OCI-LY3 (cell line): ENCODE measurements around the gene ALKBH4.

Experiments
- H2AFZ ChIP-seq: fragments of 200-600, 300-600 bp; shearing (Covaris generic); 2 replicates; pipeline ENCODE4 v1.6.0; 2014; ENCODE audit warnings: antibody characterized with exemption, low read depth, low read length
- H3K27ac ChIP-seq: fragments of 200-600, 300-600 bp; sonication (generic); 2 replicates; pipeline ENCODE4 v1.5.1; 2014; ENCODE audit warnings: mild to moderate bottlenecking, low read length, moderate library complexity, mixed read lengths
- H3K27me3 ChIP-seq: fragments of 200-600, 300-600 bp; sonication (generic); 2 replicates; pipeline ENCODE4 v1.6.1; 2014; ENCODE audit warnings: low read depth, low read length, mixed read lengths
- H3K36me3 ChIP-seq: fragments of 200-600, 300-600 bp; sonication (generic); replicated peaks from 2 replicates; pipeline ENCODE3; 2014; ENCODE audit warnings: low read depth, low read length, mixed read lengths
- H3K4me1 ChIP-seq: fragments of 300-600, 200-600 bp; sonication (generic); 2 replicates; pipeline ENCODE4 v1.6.1; 2014; ENCODE audit warnings: low read length, mixed read lengths
- H3K4me2 ChIP-seq: fragments of 200-600, 300-600 bp; sonication (generic); 2 replicates; pipeline ENCODE4 v1.6.1; 2014; ENCODE audit warnings: low read length, mixed read lengths
- H3K4me3 ChIP-seq: fragments of 300-600, 200-600 bp; sonication (generic); 2 replicates; pipeline ENCODE4 v1.5.1; 2014; ENCODE audit warnings: antibody characterized with exemption, mild to moderate bottlenecking, low read length, moderate library complexity
- H3K79me2 ChIP-seq: fragments of 300-600, 200-600 bp; shearing (Covaris generic); 2 replicates; pipeline ENCODE4 v1.6.1; 2014; ENCODE audit warnings: mild to moderate bottlenecking, low read length, mixed read lengths
- H3K9ac ChIP-seq: fragments of 300-600, 200-600 bp; shearing (Covaris generic); 2 replicates; pipeline ENCODE4 v1.6.0; 2014; ENCODE audit warnings: mild to moderate bottlenecking, low read length, moderate library complexity
- H3K9me3 ChIP-seq: fragments of 200-600, 300-600 bp; shearing (Covaris generic); 2 replicates; pipeline ENCODE4 v1.6.1; 2014; ENCODE audit warnings: low read length, mixed read lengths; ENCODE audit not compliant: insufficient read depth
- H4K20me1 ChIP-seq: fragments of 200-600, 300-600 bp; sonication (generic); 2 replicates; pipeline ENCODE4 v1.6.1; 2016; ENCODE audit warnings: low read length, mixed read lengths; ENCODE audit not compliant: insufficient read depth
- CTCF ChIP-seq: fragments of 200-600, 300-600 bp; sonication (generic); IDR thresholded peaks from 2 replicates; pipeline ENCODE4 v1.5.1; 2014; ENCODE audit warnings: antibody characterized with exemption, low read length, low read depth
- EZH2phosphoT487 ChIP-seq: fragments of 200-600 bp; shearing (Covaris generic); IDR thresholded peaks from 2 replicates; pipeline ENCODE4 v1.6.1; 2018; ENCODE audit warnings: antibody characterized with exemption, mixed run types, low read depth

ALKBH4 gene

GRCh38 chr7:102453319-102453718 lies 11.3 kb downstream of the ALKBH4 start:
- Histone ChIP-seq H3K9ac (no peak overlapping the region), H3K79me2 (no peaks in the 10 kb centered on the region), H3K27me3 (no peaks in the 10 kb centered on the region), H2AFZ (no peak overlapping the region), H3K4me3 (no peak overlapping the region), H4K20me1 (no peaks in the 10 kb centered on the region), H3K36me3 (peaks cover 4% of the 10 kb centered on the region), H3K4me1 (peaks cover 17% of the 10 kb centered on the region), H3K27ac (no peak overlapping the region), H3K9me3 (no peaks in the 10 kb centered on the region), H3K4me2 (no peak overlapping the region)
- TF ChIP-seq EZH2phosphoT487 (no peak), CTCF (no peak)

GRCh38 chr7:102452451-102452850 lies 12.2 kb downstream of the ALKBH4 start:
- Histone ChIP-seq H3K4me2 (no peak overlapping the region), H4K20me1 (no peaks in the 10 kb centered on the region), H3K9me3 (no peaks in the 10 kb centered on the region), H2AFZ (no peak overlapping the region), H3K79me2 (no peaks in the 10 kb centered on the region), H3K27me3 (no peaks in the 10 kb centered on the region), H3K27ac (no peak overlapping the region), H3K4me1 (peaks cover 17% of the 10 kb centered on the region), H3K4me3 (no peak overlapping the region), H3K36me3 (peaks cover 9% of the 10 kb centered on the region), H3K9ac (no peak overlapping the region)
- TF ChIP-seq EZH2phosphoT487 (no peak), CTCF (no peak)

GRCh38 chr7:102451371-102452054 lies 13.2 kb downstream of the ALKBH4 start:
- H3K4me3 ChIP-seq: peak overlapping the region; percentile 41

GRCh38 chr7:102450242-102450641 lies 14.4 kb downstream of the ALKBH4 start:
- Histone ChIP-seq H3K4me1 (peaks cover 22% of the 10 kb centered on the region), H3K27me3 (no peaks in the 10 kb centered on the region), H3K27ac (no peak overlapping the region), H2AFZ (no peak overlapping the region), H3K79me2 (no peaks in the 10 kb centered on the region), H4K20me1 (no peaks in the 10 kb centered on the region), H3K36me3 (peaks cover 23% of the 10 kb centered on the region), H3K9ac (no peak overlapping the region), H3K4me2 (peak overlapping the region; percentile 2; the same call in 1 of the 2 replicates), H3K9me3 (no peaks in the 10 kb centered on the region), H3K4me3 (no peak overlapping the region)
- TF ChIP-seq EZH2phosphoT487 (no peak), CTCF (peak; percentile 86)

More at GRCh38 chr7:102451371-102452054, 13.2 kb downstream of the ALKBH4 start:
- no peaks in the 10 kb centered on the region for H3K79me2 ChIP-seq
- H3K27ac ChIP-seq: no peak overlapping the region
- peaks cover 17% of the 10 kb centered on the region for H3K4me1 ChIP-seq
- no peaks in the 10 kb centered on the region for H4K20me1 ChIP-seq
- peak overlapping the region; percentile 56 for H3K4me2 ChIP-seq
- H3K9me3 ChIP-seq: no peaks in the 10 kb centered on the region
- H2AFZ ChIP-seq: no peak overlapping the region
- 0 out of 2 replicates have a peak, but pooled peaks have one; percentile 15 for TF ChIP-seq CTCF
- TF ChIP-seq EZH2phosphoT487: no peak
- H3K9ac ChIP-seq: peak overlapping the region; percentile 26; the same call in 1 of the 2 replicates
- H3K27me3 ChIP-seq: no peaks in the 10 kb centered on the region
- peaks cover 18% of the 10 kb centered on the region for H3K36me3 ChIP-seq
